Thyroid gland (tissue), 4 donors: ENCODE measurements around the gene RHBDD1. TPM values are rescaled to one million over a fixed set of nuclear protein-coding genes. Genes with fewer than 3 reads are reported as not detected.

Source experiments
- DNase-seq, 2 donors: peaks; one replicate each; pipeline ENCODE4 v3.0.0-alpha.2; 2019
- H3K27ac ChIP-seq, 3 donors: fragments of 200-600 bp; sonication (generic); 1 replicate in 2 of 3; 2 replicates in 1 of 3; pipeline ENCODE4 v1.5.1; 2016 to 2019; ENCODE audit warnings: mild to moderate bottlenecking in 1 of 3, moderate library complexity in 1 of 3
- H3K27me3 ChIP-seq: fragments of 200-600 bp; sonication (generic); one replicate; pipeline ENCODE4 v1.5.1; 2019
- H3K36me3 ChIP-seq, 2 donors: fragments of 200-600 bp; sonication (generic); one replicate each; pipeline ENCODE4 v1.5.1; 2016 to 2019
- H3K4me1 ChIP-seq, 2 donors: fragments of 200-600 bp; sonication (generic); one replicate each; pipeline ENCODE4 v1.5.1; 2017 to 2019
- H3K4me3 ChIP-seq, 3 donors: fragments of 200-600 bp; sonication (generic); replicated peaks in 1 of 3; 1 replicate in 2 of 3; 2 replicates in 1 of 3; pipeline ENCODE4 v1.5.1; 2016; ENCODE audit warnings: mild to moderate bottlenecking in 1 of 3
- H3K9me3 ChIP-seq: fragments of 200-600 bp; sonication (generic); one replicate; pipeline ENCODE4 v1.5.1; 2017
- CTCF ChIP-seq, 6 experiments: fragments of 200-600 bp in 3 of 6; fragments of 450-650 bp in 3 of 6; sonication (generic) in 3 of 6; IDR thresholded peaks; one replicate each; pipeline ENCODE4 v1.5.1; 2016 to 2019; ENCODE audit warnings: antibody characterized with exemption in 6 of 6, mild to moderate bottlenecking in 2 of 6, inconsistent platforms in 1 of 6, moderate library complexity in 1 of 6
- POLR2A ChIP-seq, 2 donors: fragments of 450-650 bp; IDR thresholded peaks; one replicate each; pipeline ENCODE4 v1.6.1; 2017; ENCODE audit warnings: antibody characterized with exemption in 2 of 2, mild to moderate bottlenecking in 2 of 2, moderate library complexity in 1 of 2
- WGBS, 2 donors: methylation state at CpG; one replicate each; pipeline ENCODE4 v1.1.5; 2017; 5-methylcytosine and 5-hydroxymethylcytosine counted together
- intact Hi-C: fragments of 100-400 bp; cut with DNase I; formaldehyde crosslinking; loops from one replicate; pipeline ENCODE4 v1.15.1; 2023
- total RNA-seq, 4 donors: library from RNA; depleted of rRNA; stranded (reverse); fragments of >200 nt; gene quantifications; one replicate each; pipeline ENCODE4 v1.2.3, GENCODE V29; 2016

Gene RHBDD1
- total RNA-seq, 4 donors from 2014 or later, result 17.2 to 36.5 (median 26.2) TPM

GRCh38 chr2:226799211-226799975, 36.5 kb upstream of the RHBDD1 start, which contains the start of gene IRS1:
Gene IRS1 (minus strand): TSS chr2:226799820. CDS start chr2:226798738, 1,082 bp downstream.
- H3K4me3 ChIP-seq, result peak within 1 kb of the TSS; percentile 72 to 76 (median 76)
- TF ChIP-seq CTCF (IDR thresholded peaks at IDR 0.05) (peak in 2 of 6 experiments; percentile 60 to 87), POLR2A (IDR thresholded peaks at IDR 0.05) (peak in 1 of 2 donors; percentile 72)
- H3K27ac ChIP-seq, result peak within 1 kb of the TSS; percentile 84 to 98 (median 94)
- peaks cover 16 to 22% of the 10 kb centered on the region in 2 donors for H3K4me1 ChIP-seq
- peaks cover 6 to 10% of the 10 kb centered on the region in 2 donors for H3K36me3 ChIP-seq
- 0 to 1% methylated on average over 14 to 43 of the region's 82 CpGs for WGBS, 2 donors
- no peaks in the 10 kb centered on the region for H3K27me3 ChIP-seq
- H3K9me3 ChIP-seq, result no peaks in the 10 kb centered on the region
- peak; percentile 84 to 87 for DNase-seq
- intact Hi-C loops, result loop anchor here (5.0 to 10.0 kb wide), 2 partner anchors 155 to 582 kb away; no protein-coding TSS in a partner anchor

- WGBS, 2 donors, result 6 to 13% methylated on average over 22 to 23 of the region's 39 CpGs
- peaks cover 16 to 22% of the 10 kb centered on the region in 2 donors for H3K4me1 ChIP-seq
- no peaks in the 10 kb centered on the region for H3K9me3 ChIP-seq
- TF ChIP-seq CTCF (IDR thresholded peaks at IDR 0.05) (peak in 1 of 6 experiments; percentile 75), POLR2A (IDR thresholded peaks at IDR 0.05) (no peak)
- intact Hi-C loops, result loop anchor here (5.0 to 10.0 kb wide), 4 partner anchors 155 to 1128 kb away; no protein-coding TSS in a partner anchor
- peak overlapping the region; percentile 84 to 98 (median 94) for H3K27ac ChIP-seq
- no peaks in the 10 kb centered on the region for H3K27me3 ChIP-seq
- H3K36me3 ChIP-seq, result peaks cover 5 to 10% of the 10 kb centered on the region in 2 donors
- peak in 1 of 2 donors; percentile 83 for DNase-seq
- H3K4me3 ChIP-seq, result peak overlapping the region; percentile 3 to 76 (median 35)
These were observed 35.6 kb upstream of the RHBDD1 start for GRCh38 chr2:226799976-226800940.

- Histone ChIP-seq H3K4me1 (peaks cover 9 to 18% of the 10 kb centered on the region in 2 donors), H3K36me3 (peaks cover 2% of the 10 kb centered on the region in 2 donors), H3K4me3 (peak overlapping the region in 2 of 3 donors; percentile 0 to 76), H3K27ac (peak overlapping the region; percentile 84 to 98 (median 94)), H3K9me3 (no peaks in the 10 kb centered on the region), H3K27me3 (no peaks in the 10 kb centered on the region)
- peak; percentile 93 to 94 for DNase-seq
- 9 to 16% methylated on average over 33 of the region's 33 CpGs for WGBS, 2 donors
- intact Hi-C loops, result loop anchor here (5.0 kb wide), 2 partner anchors 186 to 1129 kb away; no protein-coding TSS in a partner anchor
- TF ChIP-seq POLR2A (IDR thresholded peaks at IDR 0.05), result peak; percentile 67 to 95
- TF ChIP-seq CTCF (IDR thresholded peaks at IDR 0.05), result no peak
These were observed 34.7 kb upstream of the RHBDD1 start for GRCh38 chr2:226800941-226801784.

- H3K4me3 ChIP-seq, result no peak overlapping the region
- TF ChIP-seq CTCF (IDR thresholded peaks at IDR 0.05), result peak in 5 of 6 experiments; percentile 26 to 78 (median 64)
- no peak for TF ChIP-seq POLR2A (IDR thresholded peaks at IDR 0.05)
- no peak overlapping the region for H3K27ac ChIP-seq
- H3K9me3 ChIP-seq, result no peaks in the 10 kb centered on the region
- peaks cover 8 to 17% of the 10 kb centered on the region in 2 donors for H3K4me1 ChIP-seq
- H3K27me3 ChIP-seq, result no peaks in the 10 kb centered on the region
- WGBS, 2 donors, result 1 to 4% methylated on average over 4 of the region's 4 CpGs
- DNase-seq, result no peak
- intact Hi-C loops, result loop anchor here (5.0 kb wide), 2 partner anchors 185 to 1130 kb away; no protein-coding TSS in a partner anchor
- no peaks in the 10 kb centered on the region for H3K36me3 ChIP-seq
These were observed 33.3 kb upstream of the RHBDD1 start for GRCh38 chr2:226802573-226802972.
